ENCODE measurements around the gene RPL22.

The RPL22 gene

DNA sequence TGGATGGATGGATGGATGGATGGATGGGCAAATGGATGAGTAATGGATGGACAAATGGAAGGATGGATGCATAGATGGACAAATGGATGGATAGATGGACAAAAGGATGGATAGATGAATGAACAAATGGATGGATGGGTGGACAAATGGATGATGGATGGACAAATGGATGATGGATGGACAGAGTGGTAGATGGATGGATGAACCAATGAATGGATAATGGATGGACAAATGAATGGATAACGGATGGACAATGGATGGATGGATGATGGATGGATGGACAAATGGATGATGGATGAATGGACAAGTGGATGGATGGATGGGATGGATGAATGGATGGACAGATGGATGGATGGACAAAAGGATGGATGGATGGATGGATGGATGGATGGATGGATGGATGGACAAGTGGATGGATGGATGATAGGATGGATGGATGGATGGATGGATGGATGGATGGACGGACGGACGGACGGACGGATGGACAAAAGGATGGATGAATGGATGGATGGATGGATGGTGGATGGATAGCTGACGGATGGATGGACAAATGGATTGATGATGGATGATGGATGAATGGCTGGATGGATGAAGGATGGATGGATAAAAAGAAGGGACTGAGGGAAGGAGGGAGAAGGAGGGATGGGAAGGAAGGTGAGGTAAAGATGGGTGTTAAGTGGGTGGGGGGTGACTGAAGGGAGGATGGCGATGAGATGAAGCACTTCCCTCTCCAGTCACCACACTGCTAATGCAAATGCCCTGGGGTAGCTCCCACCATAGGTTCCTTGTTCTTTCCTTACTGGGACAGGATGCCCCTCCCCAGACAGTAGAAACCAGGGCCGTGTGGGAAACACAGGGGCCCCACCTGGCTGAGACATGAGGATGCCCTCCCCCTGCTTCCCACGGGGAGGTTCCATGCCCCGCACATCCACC lies 49.1 kb downstream of the RPL22 start:
- DNase-seq = no peak

DNA sequence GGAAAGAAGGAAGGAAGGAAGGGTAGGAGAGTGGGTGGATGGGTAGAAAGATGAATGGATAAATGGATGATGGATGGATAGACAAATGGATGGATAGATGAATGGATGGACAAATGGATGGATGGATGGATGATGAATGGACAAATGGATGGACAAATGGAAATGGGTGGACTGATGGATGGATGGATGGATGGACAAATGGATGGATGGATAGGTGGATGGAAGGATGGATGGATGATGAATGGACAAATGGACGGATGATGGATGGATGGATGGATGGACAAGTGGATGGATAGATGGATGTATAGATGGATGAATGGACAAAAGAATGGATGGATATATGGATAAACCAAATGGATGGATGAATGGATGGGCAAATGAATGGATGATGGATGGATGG lies 49.8 kb downstream of the RPL22 start:
- DNase-seq = no peak

DNA sequence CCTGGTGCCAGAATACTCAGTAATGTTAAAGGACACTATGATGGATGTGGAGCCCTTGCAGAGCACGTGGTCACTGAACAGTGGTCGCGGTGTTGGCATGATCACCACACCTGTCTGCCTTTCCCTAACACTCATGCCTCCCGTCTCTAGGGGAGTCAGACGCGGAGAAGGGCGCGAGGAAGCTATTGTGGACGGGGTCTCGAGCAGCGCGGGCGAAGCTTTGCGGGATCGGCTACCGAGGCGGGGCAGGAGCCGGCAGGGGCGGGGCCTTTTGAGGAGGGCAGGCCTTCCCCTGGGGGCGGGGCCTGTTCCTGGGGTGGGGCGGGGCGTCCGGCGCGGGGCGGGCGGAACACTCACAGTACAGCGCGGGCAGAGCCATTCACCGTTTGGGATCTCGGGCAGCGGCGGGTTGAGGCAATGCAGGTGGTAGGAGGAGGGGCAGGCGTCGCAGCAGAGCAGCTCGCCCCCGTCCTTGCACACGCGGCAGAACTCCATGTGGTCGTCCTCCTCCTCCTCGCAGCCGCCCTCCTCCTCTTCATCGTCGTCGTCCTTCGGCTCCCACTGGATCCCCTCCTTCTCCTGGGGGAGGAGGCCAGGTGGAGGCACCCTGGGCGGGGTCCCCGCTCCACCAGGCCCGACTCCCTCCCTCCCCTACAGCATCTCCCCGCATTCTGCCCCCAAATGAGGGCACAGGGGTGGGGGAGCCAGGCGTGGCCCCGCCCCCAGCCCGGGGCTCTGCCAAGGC lies 50.7 kb downstream of the RPL22 start:
- peak; percentile 69 for DNase-seq

DNA sequence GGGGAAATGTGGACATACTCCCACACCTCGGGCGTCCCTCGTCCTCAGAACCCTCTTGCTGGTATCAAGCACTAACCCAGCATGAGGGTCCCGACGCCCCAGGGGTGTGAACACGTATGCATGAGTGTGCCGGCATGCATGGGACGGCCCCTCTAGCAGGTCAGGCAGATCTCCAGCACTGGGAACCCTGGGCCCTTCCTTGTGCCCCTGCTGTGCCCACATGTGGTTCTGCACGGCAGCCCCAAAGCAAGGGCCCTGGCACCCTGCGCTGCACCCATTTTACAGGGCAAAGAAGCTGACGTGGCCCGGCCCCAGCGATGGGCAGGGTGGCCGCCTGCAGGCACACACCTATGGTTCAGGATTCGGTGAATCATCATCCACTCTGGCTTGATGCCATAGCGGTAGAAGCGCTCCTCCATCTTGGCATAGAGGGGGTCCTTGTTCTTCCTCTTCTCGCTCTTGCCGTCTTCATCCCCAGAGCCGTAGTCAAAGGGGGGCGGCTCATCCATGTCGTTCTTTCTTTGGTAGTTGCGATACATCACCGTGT lies 53.5 kb downstream of the RPL22 start:
- DNase-seq = no peak

DNA sequence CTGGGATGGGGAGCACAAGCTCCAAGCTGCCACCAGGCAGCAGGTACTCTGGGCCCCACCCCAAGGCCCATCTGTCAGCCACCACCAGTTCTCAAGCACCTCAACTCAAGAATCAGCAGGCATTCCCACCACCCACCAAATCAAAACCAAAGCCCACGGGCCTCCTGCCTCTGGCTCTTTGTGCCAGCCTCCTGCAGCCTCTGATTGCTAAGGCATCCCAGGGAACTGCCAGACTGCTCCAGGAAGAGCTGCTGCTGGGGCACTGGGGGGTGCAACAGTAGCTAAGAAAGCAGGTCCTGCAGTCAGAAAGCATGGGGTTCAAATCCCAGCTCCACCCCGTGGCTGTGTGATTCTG lies 54.0 kb downstream of the RPL22 start:
- DNase-seq = no peak

DNA sequence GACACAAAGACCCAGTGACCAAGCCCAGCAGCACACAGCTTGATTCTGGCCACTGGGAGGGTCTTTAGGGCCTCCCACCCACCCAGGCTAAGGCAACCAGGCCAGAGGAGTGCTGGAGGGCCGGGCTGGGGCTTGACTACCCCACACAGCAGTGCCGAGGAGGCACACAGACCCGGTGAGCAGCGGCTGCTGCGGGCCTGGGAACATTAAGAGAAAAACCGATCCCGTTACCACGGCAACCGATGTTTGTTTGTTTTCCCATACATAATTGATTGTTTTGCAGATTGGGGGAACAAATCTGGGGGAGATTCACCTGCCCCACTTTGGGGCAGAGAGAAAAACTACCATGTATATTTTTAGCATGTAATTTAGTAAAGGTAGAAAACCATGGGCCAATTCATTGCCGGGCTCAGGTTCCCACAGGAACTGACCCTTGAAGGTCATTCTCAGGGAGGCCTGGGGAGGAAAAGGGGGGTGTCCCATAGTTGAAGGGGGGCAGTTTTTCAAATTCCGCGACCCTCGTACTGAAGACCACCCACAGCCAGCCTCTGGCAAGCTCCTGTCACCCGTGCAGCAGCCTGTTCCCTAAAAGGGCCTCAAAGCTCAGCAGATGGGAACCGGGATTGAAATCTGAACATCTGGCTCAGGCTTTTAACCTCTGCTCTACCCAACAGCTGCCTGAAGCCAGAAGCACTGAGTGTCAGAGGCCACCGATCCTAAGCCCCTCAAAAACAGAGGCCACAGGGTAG lies 54.6 kb downstream of the RPL22 start:
- DNase-seq = no peak

DNA sequence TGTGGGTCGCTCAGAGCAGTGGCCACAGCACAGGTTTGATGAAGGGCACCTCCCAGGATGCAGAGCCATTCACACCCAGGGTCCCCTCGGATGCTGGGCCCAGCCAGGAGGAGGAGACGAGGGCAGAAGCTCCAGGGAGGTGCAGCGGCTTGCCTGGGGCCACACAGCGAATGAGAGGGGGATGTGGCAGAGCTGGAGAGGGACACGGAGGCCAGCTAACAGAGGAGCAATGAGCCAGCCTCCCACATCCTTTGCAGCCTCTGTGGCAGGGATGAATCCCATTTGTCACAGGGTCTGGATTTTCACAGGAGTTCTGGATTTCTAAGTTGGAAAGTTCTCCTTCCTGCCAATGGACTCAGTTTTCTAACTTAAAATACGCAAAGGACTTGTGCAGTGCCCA lies 55.2 kb downstream of the RPL22 start:
- DNase-seq = no peak

DNA sequence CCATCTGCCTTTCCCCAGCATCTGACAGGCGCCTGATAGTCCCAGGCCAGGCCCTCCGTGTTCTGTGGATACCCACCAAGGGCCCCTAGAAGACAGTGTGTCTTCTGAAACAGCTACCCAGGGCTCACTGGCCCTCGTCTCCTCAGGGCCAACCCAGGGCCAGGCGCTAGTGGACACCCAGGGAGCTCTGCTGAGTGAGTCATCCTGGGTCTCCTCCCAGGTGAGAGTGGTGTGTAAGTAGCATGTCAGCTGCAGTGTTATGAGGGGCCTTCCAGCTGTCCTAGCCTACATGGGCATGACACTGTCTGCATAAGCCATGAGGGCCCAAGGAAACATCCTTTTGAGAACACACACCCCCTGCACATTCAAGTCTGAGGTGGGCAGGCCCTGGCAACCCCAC lies 56.0 kb downstream of the RPL22 start:
- DNase-seq = no peak

DNA sequence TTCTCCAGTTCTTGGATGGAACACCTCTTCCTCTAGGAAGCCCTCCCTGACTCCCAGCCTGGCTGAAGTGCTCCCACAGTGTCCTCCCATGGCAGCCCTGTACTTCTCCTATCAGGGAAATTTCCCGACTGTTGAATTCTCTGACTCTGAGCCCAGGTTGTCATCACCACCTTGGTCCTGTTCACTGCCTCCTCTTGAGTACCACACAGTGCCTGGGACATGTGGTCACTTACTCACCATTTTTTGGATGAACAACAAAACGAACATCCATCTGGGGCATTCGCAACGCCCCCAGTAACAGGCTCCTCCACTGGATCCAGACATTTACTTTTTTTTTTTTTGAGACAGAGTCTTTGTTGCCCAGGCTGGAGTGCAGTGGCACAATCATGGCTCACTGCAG lies 56.7 kb downstream of the RPL22 start:
- DNase-seq = no peak

DNA sequence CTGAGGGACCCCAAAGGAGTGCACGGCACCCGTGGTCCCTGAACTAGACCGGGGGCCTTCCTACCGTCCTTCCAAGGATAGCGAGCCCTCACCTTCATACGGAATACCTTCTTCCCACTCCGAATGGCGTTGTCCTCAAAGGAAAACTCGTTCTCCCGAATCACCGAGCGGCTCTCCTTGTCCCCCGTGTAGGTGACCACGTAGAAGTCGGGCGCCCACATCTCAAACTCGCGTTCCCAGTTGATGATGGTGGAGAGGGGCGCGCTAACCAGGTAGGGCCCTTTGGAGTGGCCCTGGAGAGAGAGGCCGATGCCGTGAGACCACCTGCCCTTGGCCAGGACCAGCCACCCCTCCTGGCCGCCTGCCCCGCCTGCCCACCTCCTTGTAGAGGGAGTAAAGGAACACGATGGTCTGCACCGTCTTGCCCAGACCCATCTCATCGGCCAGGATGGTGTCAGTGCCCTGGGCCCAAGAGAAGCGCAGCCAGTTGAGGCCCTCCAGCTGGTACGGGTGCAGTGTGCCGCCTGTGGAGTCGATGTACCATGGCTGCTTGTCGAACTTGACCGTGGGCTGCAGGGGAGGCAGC lies 57.3 kb downstream of the RPL22 start:
- DNase-seq = no peak

DNA sequence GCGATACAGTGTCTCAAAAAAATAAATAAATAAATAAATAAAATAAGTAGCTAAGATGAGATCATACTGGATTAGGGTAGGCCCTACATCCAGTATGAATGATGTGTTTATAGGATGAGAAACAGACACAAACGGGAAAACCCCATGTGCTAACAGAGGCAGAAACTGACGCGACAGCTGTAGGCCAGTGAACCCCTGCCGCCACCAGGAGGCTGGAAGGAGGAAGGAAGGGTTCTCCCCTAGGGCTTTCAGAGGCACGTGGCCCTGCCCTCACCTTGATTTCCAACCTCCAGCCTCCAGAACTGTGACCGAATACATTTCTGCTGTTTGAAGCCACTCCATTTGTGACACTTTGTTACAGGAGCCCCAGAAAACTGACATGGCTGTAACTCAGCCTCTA lies 57.8 kb downstream of the RPL22 start:
- DNase-seq = no peak

DNA sequence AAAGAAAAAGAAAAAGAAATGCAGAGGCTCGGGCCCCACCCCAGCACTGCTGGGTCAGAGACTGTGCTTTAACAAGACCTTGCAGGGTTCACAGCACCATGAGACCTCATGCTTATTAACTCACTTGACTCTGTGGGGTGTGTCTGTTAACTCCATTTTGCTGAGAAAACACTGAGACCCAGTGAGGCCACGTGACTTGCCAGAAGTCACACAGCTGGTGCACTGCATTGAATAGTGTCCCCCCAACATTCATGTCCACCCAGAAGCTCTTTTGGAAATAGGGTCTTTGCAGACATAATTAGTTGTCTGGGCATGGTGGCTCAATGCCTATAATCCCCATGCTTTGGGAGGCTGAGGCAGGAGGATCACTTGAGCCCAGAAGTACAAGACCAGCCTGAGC lies 59.0 kb downstream of the RPL22 start:
- DNase-seq = no peak

DNA sequence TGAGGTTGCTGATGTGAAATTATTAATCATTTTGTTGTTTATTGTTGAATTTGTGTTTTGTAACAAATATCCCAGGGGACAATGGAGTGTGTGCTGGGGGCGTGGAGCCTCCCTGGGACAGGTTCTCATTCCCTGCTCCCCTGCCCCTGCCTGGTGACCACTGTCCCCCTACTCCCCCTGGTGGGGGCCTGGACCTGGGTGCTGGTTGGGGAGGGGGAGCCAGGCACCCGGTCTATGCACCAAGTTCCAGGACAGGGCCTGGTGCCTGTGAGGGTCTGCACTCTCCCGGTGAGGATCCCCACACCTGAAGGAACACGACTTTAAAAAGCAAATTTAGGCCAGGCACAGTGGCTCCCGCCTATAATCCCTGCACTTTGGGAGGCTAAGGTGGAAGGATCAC lies 61.6 kb downstream of the RPL22 start:
- no peak for DNase-seq

DNA sequence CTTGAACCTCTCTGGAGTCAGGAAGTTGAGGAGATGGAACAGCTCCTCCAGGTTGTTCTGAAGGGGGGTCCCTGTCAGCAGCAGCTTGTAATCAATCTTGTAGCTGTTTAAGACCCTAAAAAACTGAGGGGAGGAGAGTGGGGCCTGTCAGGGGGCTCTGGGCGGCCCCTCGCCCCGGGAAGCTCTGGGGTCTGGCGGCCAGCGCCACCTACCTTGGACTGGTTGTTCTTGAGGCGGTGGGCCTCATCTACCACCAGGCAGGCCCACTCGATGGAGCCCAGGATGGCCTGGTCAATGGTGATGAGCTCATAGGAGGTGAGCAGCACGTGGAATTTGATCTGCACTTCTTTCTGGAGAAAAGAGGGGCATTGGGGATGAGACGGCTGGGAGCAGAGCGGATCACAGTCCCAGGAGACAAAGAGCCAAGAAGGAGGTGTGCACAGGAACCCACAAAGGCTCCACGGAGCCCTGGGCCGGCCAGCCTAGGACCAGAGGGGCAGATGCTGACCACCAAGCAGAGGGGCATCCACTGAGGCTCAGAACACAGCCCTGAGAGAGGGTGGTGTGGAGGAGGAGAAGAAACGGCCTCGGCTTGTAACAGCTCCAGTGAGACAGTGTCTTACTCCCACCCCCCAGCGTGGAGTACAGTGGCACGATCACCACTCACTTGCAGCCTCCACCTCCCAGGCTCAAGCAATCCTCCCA lies 62.7 kb downstream of the RPL22 start:
- DNase-seq = no peak

Measured in CD4-positive, alpha-beta T cell treated with Interleukin-21 for 1 hour (primary cell).